KMS-11 (cell line): ENCODE data around the gene FOXD4.
"Not testable (repeated sequence)": the region's sequence is repeated elsewhere in the genome, so short reads cannot be mapped to it uniquely, and the experiment has no call there.

Experiments
- H2AFZ ChIP-seq: fragments of 200-600 bp; sonication (generic); 2 replicates; pipeline ENCODE4 v1.6.1; 2016; ENCODE audit warnings: antibody characterized with exemption, mixed run types, low read depth
- H3K27ac ChIP-seq: fragments of 200-600 bp; sonication (generic); 2 replicates; pipeline ENCODE4 v1.6.1; 2016; ENCODE audit warnings: mild to moderate bottlenecking, mixed run types
- H3K27me3 ChIP-seq: fragments of 200-600 bp; sonication (generic); 2 replicates; pipeline ENCODE4 v1.6.1; 2017; ENCODE audit warnings: mild to moderate bottlenecking, low read depth, mixed run types, moderate library complexity; ENCODE audit not compliant: insufficient read depth
- H3K36me3 ChIP-seq: fragments of 200-600 bp; sonication (generic); 2 replicates; pipeline ENCODE4 v1.6.1; 2017; ENCODE audit warnings: mild to moderate bottlenecking, mixed run types; ENCODE audit not compliant: insufficient read depth
- H3K4me1 ChIP-seq: fragments of 200-600 bp; sonication (generic); 2 replicates; pipeline ENCODE4 v1.6.1; 2016; ENCODE audit warnings: mild to moderate bottlenecking, low read depth, mixed run types; ENCODE audit not compliant: poor library complexity, severe bottlenecking
- H3K4me2 ChIP-seq: fragments of 200-600 bp; sonication (generic); 2 replicates; pipeline ENCODE4 v1.7.0; 2016; ENCODE audit warnings: mild to moderate bottlenecking, mixed run types
- H3K4me3 ChIP-seq: fragments of 200-600 bp; sonication (generic); IDR thresholded peaks from 2 replicates; pipeline ENCODE4 v1.6.1; 2017; ENCODE audit warnings: low read depth, low read length, mixed read lengths; ENCODE audit not compliant: insufficient read depth
- H3K79me2 ChIP-seq: fragments of 200-600 bp; sonication (generic); 2 replicates; pipeline ENCODE4 v1.6.1; 2016; ENCODE audit warnings: low read depth, mixed run types; ENCODE audit not compliant: insufficient read depth
- H3K9ac ChIP-seq: fragments of 200-600 bp; sonication (generic); 2 replicates; pipeline ENCODE4 v1.6.1; 2016; ENCODE audit warnings: mild to moderate bottlenecking, mixed run types
- H4K20me1 ChIP-seq: fragments of 200-600 bp; sonication (generic); 2 replicates; pipeline ENCODE4 v1.6.1; 2016; ENCODE audit warnings: mild to moderate bottlenecking, mixed run types; ENCODE audit not compliant: insufficient read depth

Gene FOXD4

DNA sequence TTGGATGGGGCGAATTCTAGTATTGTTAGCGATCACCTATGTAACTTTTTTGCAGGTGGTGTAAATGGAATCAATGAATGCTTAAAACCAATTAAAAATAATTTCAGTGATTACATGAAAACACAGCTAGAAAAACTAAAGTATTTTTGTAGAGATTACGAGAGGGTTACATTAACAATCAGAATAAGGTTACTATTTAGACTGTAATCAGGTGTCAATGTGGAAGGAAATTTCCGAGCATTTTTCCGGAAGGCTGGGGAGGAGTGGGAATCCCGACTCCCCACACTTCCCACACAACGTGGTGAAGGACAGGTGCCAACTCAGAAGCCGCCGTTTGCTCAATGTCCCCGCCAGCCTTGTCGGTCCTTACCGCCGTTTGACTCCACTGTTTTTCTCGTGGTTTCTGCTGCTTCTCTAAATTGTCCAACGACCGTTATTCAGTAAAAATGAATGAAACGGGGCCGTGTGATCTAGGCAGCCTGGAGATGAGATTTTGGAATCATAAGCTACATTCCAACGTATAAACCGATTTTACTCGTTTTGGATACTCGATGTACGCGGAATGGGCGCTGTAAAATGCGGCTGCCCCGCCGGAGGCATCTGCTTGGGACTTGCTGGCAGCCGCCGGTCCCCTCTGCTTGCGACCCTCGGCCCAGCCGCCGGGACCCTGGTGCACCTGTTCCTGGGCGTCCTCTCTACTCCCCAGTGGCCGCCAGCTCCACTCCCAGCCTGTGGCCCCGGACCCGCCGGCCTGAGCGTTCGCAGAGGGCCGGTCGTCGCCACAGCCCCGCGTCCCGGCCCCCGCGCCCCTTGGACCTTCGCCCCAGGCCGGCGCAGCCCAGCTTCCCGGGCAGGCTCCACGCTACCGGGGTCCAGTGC, 5.4 kb downstream of the FOXD4 start:
- H2AFZ ChIP-seq, H3K27ac ChIP-seq, H4K20me1 ChIP-seq, H3K4me2 ChIP-seq, H3K27me3 ChIP-seq, H3K36me3 ChIP-seq, H3K4me3 ChIP-seq, H3K79me2 ChIP-seq, H3K9ac ChIP-seq, H3K4me1 ChIP-seq: not testable (repeated sequence)

DNA sequence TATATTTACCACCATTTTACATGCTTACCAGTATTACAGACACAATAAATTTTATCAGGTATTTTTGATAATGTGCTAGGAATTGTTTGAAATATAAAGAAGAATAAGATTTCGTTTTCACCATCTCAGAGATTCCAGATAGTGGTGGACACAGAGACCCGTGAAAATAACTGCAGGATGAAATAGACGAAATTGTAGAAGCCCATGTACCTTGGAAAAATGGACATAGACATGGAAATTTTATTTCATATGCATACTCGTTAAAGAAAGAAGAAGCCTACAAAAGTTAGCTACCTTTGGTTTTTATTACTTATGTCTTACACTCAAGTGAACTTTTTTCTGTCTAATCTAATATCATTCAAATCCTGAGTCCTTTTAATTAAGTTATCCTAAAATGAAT, 7.5 kb downstream of the FOXD4 start:
- not testable (repeated sequence) for H3K27me3 ChIP-seq, H3K27ac ChIP-seq, H3K9ac ChIP-seq

DNA sequence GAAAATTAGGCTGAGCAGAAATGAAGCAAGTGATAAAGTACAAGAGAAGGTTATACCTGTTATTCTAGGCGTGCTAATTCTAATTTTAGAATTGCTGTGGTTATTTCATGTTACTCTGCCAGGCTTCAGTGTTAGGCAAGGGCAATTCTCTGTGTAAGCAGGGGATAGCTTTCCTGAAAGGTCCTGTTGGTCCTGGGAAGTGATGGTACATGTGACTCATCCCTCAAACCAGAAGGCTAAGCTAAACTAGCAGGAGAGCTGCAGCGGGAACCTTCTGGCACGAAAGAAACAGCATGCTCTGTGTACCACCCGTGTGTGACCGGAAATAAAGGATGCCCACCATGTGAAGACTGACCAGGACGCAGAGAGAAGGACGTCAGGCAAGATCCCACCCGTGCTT, 8.7 kb downstream of the FOXD4 start:
- not testable (repeated sequence) for H3K4me3 ChIP-seq, H2AFZ ChIP-seq, H3K36me3 ChIP-seq, H3K79me2 ChIP-seq, H3K27me3 ChIP-seq, H3K4me2 ChIP-seq, H3K27ac ChIP-seq, H3K4me1 ChIP-seq, H3K9ac ChIP-seq, H4K20me1 ChIP-seq

More for the DNA sequence above, 7.5 kb downstream of the FOXD4 start:
- not testable (repeated sequence) for H4K20me1 ChIP-seq, H3K4me2 ChIP-seq, H3K4me3 ChIP-seq, H3K4me1 ChIP-seq, H3K36me3 ChIP-seq, H3K79me2 ChIP-seq, H2AFZ ChIP-seq

DNA sequence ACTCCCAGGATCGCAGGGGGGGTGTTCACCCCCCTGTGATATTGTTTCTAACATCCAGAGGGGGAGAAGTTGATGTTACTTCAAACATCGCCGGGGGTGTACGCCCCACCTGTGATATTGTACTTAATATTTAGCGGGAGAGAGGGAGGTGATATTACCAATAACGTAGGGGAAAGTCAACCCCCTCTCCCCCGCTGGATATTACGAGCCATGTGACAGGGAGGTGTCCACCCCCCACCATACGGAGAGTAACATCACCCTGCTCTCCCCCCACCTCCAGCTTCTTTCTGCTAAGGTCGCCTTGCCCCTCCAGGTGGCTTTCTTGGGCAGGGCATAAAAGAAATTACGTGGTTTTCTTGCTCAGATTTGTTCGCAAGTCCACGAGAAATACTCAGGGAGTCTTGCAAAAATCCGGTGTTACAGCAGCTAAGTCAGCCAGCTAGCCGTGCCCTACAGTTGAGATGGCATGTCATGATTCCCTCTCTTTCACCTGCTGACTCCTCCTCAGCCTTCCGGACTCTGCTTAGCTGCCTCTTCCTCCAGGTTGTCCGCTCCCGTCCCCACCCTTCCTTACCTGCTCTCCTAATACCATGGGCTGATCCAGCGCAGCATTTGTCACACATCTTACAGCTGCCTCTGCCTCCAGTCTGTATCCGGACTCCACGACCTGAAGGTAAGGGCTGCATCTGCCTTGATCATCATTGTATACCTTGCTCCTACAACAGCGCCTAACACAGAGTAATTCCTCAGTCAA, 9.3 kb downstream of the FOXD4 start:
- H2AFZ ChIP-seq, H3K4me3 ChIP-seq, H4K20me1 ChIP-seq, H3K27me3 ChIP-seq, H3K27ac ChIP-seq, H3K9ac ChIP-seq, H3K4me2 ChIP-seq, H3K4me1 ChIP-seq, H3K79me2 ChIP-seq, H3K36me3 ChIP-seq: not testable (repeated sequence)

DNA sequence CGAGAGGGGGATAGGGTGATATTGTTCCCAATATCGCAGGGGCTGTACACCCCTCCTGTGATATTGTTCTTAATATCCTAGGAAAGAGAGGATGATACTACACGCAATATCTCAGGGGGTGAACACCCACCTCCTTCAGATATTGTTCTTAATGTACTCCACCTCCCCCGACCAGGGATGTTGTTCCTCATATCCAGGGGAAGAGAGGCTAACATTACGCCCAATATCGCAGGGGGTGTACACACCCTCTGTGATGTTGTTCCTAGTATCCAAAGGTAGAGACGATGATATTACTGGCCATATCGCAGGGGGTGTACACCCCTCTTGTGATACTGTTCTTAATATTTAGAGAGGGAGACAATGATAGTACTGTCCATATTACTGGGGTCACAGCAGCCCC, 12.2 kb downstream of the FOXD4 start:
- not testable (repeated sequence) for H3K4me3 ChIP-seq, H3K4me1 ChIP-seq, H2AFZ ChIP-seq, H3K79me2 ChIP-seq, H3K36me3 ChIP-seq, H3K4me2 ChIP-seq, H3K27ac ChIP-seq, H4K20me1 ChIP-seq, H3K9ac ChIP-seq, H3K27me3 ChIP-seq

DNA sequence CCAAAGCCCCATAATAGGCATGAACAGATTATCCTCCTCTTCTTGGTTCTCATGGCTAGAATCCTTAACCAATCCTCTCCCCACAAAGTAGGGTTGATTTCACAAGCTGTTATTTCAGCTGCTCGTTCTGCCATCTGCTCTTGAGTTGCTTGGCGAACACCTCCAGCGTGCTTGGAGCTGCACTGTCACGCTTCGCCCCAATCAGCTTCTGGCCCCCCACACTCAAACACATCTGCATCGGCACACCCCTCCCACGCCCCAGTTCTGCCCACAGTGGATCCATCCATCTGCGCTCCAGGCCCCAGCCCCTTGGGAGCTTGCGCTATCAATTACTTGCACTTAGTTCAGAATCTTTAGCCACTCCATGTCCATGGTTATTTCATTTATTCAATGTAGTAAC, 17.8 kb downstream of the FOXD4 start:
- not testable (repeated sequence) for H2AFZ ChIP-seq, H3K4me1 ChIP-seq, H3K4me2 ChIP-seq, H3K36me3 ChIP-seq, H3K27ac ChIP-seq, H3K27me3 ChIP-seq, H3K4me3 ChIP-seq, H3K9ac ChIP-seq, H4K20me1 ChIP-seq, H3K79me2 ChIP-seq

DNA sequence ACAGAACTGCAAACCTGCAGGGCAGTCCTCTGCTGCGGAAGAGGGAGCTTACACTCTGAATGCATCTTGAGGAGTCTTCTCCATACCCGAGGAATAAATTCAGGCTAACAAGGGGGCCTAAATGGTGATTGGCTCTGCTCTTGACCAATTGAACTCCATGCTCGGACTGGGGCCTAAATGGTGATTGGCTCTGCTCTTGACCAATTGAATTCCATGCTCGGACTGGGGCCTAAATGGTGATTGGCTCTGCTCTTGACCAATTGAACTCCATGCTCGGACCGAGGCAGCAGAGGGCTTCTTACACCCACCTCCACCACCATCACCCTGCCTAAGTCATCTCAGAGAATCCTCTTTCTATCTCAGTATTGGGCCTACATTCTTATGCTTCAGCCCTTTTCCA, 18.4 kb downstream of the FOXD4 start:
- H3K9ac ChIP-seq, H3K27ac ChIP-seq, H3K4me2 ChIP-seq, H3K27me3 ChIP-seq, H3K79me2 ChIP-seq, H4K20me1 ChIP-seq, H3K36me3 ChIP-seq, H3K4me1 ChIP-seq, H3K4me3 ChIP-seq, H2AFZ ChIP-seq: not testable (repeated sequence)

DNA sequence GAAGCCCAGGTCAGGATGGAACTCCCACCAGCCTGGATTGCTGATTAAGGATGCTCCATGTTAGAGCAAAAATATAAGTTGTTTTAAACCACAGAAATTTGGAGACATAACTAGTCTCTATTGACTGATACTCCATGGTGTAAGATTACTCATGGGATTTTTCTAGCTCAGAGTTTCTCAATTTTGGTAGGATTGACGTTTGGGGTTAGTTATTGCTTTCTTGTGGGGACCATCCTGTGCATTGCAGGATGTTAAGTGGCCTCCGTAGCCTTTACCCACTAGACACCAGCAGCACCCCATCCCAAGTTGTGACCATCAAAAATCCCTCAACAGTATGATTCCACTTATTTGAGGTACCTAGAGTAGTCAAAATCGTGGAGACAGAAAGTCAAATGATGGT, 19.4 kb downstream of the FOXD4 start:
- not testable (repeated sequence) for H3K4me1 ChIP-seq, H3K27me3 ChIP-seq, H4K20me1 ChIP-seq, H3K4me2 ChIP-seq, H3K4me3 ChIP-seq, H3K27ac ChIP-seq, H3K9ac ChIP-seq, H3K36me3 ChIP-seq, H3K79me2 ChIP-seq, H2AFZ ChIP-seq

DNA sequence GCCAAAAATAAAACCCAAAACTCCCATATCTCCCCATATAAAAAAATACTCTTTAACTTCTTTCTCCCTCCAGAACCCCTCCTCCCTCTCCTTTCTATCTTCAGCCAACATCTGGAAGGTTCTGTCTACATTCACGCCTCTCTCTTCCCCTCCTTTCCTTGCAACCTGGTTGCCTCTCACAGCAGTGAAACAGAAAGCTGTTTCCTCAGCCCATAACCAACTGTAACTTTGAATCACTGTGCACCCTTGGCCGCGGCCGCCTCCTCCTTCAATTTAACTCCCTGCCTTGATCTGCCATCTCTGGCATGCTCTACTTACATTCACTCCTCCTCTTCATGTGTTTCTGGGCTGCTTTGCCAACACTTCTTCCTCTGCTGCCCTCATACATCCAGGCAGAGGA, 23.2 kb downstream of the FOXD4 start:
- H2AFZ ChIP-seq, H3K36me3 ChIP-seq, H3K9ac ChIP-seq: not testable (repeated sequence)

DNA sequence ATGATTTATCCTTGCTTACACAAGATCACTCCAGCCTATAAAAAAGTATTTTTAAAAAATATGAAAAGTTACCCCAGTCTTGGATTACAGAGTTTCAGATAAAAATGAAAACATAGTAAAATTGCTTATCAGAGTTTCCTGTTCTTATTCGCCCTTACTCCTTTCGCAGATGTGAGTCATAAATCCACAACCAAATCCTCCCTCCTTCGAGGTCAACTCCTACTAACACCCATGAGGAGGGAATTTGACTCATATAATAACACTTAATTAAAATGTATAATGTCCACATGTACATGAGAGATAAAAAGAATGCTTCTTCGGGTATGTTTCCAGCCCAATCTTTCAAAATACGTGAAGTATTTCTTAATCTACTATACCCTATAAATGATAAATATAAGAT, 23.9 kb downstream of the FOXD4 start:
- not testable (repeated sequence) for H3K4me3 ChIP-seq, H3K79me2 ChIP-seq, H4K20me1 ChIP-seq, H3K4me1 ChIP-seq, H3K36me3 ChIP-seq, H3K9ac ChIP-seq, H2AFZ ChIP-seq, H3K4me2 ChIP-seq, H3K27ac ChIP-seq, H3K27me3 ChIP-seq

More for the DNA sequence above, 23.2 kb downstream of the FOXD4 start:
- H3K4me1 ChIP-seq, H3K27ac ChIP-seq, H3K4me3 ChIP-seq, H3K79me2 ChIP-seq, H3K4me2 ChIP-seq, H3K27me3 ChIP-seq, H4K20me1 ChIP-seq: not testable (repeated sequence)
